G401.6 (cell line): ENCODE data around the gene CCDC146.
"Not testable (repeated sequence)": the region's sequence is repeated elsewhere in the genome, so short reads cannot be mapped to it uniquely, and the experiment has no call there.

ENCODE experiments used
- FAIRE-seq: peaks from 2 replicates; lab custom pipeline; 2012; peaks lifted over from hg19 to GRCh38; lab: Jason Lieb, UNC

The CCDC146 gene

DNA sequence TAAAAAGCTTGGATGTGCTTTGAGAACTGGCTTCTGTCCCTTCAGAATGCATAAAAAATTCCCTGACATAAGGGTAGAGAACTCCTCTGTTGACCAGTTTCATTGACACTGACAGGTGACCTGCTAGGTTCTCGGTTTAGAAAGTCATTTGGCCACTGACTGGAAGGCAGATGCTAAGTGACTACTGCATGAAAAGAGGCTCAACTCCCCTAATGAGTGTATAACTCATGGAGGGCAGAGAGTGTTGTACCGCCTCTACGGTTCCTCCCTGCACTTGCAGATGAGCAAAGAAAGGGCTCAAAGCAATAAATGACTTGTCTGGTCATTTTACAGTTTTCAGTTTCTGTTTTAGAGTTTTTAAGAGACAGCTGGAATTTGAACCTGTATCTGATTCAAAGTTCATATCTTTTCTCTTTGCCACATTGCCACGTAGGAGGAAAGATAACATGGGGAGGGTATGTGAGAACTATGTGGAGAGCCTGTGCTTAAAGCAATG, 80.1 kb downstream of the CCDC146 start:
- no peak for FAIRE-seq

DNA sequence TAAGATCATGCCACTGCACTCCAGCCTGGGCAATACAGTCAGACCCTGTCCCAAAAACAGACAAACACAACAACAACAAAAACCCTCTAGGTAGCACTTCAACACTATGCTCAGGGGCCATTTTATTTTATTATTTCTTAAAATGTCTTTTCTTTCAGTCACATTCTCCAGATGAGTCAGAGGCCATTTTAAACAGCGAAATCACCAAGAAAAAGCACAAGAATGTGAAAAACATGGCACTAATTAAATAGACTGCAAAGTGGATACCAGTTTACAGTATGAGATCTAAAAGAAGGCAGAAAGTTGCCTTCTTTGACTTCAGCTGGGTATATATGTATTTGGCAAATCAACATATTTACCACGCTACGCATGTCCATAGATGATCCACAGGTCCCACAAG, 83.3 kb downstream of the CCDC146 start:
- FAIRE-seq = no peak

DNA sequence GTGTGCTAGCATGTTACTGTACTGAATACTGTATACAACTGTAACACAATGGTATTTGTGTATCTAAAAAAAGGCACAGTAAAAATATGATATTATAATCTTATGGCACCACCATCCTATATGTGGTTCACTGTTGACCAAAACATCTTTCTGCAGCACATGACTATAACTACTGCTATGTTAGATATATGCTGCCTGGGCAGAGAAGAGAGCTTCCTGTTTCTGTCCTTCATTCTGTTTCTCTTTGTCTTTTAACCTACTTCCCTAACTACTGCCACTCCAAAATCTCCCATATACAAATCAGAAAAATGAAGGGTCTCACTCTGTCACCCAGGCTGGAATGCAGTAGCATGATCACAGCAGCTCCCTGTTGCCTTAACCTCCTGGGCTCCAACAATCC, 86.0 kb downstream of the CCDC146 start:
- FAIRE-seq = no peak

DNA sequence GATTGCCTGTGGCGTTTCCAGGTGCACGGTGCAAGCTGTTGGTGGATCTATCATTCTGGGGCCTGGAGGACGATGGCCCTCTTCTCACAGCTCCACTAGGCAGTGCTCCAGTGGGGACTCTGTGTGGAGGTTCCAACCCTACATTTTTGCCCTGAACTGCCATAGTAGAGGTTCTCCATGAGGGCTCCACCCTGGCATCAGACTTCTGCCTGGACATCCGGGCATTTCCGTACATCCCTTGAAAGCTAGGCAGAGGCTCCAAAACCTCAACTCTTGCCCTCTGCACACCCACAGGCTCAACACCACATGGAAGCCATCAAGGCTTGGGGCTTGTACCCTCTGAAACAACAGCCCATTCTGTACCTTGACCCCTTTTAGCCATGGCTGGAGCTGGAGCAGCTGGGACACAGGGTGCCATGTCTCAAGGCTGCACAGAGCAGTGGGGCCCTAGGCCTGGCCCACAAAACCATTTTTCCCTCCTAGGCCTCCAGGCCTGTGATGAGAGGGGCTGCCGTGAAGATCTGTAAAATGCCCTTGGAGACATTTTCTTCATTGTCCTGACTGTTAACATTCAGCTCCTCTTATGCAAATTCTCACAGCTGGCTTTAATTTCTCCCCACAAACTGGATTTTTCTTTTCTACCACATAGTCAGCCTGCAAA, 87.2 kb downstream of the CCDC146 start:
- no peak for FAIRE-seq

DNA sequence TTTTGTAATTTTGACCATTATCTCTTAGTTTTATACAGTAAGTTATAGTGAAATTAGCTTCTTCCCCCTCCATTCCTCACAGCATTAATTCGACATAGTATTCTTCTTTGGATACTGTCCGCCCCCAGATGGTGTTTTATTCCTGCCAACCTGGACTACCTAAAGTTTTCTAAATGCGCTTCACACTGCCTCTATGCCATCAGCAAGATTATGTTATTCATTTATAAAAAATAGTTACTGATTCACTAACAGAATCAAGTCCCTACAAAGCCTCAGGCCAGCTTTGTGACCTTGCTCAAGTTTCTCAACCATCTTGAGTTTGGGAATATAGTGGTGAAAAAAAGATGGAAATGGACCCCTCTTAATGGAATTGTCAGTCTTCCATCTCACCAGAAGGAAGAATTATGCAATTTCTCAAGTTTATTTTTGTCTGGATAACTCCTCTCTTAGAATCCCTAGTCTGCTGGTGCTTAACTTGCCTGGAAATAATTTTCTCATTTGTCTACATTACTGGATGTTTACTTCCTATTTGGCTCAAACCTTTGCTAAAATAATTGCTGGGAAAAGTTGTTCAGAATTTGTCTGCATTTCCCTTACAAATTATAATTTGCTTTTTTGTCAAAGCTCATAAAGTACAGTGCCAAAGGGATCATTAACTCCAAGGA, 93.9 kb downstream of the CCDC146 start:
- no peak for FAIRE-seq

DNA sequence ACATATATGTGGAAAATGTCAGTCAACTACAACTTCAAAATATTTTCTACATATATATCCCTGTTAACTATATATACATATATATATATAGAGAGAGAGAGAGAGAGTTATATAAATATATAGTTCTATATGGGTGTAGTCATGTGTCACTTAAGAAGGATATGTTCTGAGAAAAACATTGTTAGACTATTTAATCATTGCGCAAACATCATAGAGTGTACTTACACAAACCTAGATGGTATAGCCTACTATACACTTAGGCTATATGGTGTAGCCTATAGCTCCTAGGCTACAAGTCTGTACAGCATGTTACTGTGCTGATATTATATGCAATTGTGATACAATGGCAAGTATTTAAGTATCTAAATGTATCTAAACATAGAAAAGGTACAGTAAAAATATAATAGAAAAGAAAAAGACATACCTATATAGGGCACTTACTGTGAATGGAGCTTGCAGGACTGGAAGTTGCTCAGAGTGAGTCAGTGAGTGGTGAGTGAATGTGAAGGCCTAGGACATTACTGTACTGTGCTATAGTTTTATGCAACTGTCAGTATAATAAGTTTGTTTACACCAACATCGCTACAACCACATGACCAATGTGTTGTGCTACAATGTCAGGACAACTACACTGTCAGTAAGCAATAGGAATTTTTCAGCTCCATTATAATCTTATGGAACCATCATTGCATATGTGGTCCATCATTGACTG, 95.2 kb downstream of the CCDC146 start:
- no peak for FAIRE-seq

DNA sequence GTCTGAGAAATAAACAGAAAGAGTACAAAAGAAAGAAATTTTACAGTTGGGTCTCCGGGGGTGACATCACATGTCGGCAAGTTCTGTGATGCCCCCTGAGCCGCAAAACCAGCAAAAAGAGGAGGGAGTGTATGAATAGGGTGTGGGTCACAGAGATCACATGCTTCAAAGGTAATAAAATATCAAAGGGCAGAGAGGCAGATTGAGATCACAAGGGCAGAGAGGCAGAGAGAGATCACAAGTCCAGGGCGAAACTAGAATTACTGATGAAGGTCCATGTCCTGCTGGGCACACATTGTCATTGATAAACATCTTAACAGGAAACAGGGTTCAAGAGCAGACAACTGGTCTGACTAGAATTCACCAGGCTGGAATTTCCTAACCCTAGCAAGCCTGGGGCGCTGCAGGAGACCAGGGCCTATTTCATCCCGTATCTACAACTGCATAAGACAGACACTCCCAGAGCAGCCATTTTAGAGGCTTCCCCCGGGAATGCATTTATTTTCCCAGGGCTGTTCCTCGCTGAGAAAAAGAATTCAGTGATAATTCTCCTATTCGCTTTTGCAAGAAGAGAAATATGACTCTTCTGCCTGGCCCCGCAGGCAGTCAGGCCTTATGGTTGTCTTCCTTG, 97.4 kb downstream of the CCDC146 start:
- not testable (repeated sequence) for FAIRE-seq

DNA sequence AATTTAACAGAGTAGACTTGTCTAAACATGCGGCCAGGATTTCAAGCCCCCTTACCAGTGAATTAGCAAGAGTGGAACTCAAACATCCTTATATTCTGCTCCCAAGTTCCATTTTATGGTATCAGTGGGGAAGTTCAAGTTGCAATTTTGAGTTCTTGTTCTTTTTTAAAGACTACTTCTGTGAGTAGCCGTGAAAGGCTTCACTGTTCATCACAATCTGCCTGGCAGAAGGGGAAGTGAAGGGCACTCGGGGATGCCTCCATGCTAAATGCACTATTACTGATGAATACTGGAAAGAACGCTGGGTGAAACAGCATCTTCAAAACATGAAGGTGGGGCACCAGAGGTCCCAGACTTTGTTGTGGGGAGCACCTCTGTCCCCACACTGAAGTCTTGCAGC, 99.7 kb downstream of the CCDC146 start:
- no peak for FAIRE-seq

DNA sequence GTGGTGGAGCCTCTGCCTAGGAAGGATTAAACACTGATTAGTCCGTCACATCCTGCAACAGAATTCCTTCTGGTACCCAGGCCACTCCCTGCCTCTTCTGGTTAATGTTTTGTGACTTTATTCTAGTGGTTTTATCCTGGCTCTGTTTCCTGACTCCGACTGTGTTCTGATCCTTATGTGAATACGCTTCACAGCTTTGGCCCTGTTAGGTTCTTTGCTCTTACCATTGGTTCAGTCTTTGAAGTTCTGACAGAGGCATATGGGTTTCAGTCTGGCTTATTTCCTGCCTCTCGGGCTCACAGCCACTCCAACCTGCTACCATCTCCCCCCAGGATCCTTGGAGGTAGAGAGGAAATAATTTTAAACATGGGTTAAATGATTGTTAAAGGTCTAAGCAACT, 100.4 kb downstream of the CCDC146 start:
- FAIRE-seq = no peak

DNA sequence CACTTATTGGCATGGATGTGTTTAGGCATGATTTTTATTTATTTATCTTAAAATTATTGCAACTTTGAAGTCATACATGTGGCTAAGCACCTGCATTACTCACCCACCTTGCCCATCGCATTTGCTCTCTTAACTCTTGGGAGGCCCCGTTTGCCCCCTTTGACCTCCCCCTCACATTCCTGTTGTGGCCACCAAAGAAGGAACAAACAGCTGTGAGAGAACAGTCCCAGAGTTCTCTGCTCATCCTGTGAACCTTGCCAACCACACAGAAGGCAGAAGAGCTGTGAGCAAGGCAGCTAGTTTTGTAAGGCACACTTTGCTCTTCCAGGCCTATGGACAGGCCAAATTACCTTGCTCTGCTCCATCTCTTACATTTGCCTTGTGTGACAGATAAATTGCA, 100.8 kb downstream of the CCDC146 start:
- FAIRE-seq = no peak

DNA sequence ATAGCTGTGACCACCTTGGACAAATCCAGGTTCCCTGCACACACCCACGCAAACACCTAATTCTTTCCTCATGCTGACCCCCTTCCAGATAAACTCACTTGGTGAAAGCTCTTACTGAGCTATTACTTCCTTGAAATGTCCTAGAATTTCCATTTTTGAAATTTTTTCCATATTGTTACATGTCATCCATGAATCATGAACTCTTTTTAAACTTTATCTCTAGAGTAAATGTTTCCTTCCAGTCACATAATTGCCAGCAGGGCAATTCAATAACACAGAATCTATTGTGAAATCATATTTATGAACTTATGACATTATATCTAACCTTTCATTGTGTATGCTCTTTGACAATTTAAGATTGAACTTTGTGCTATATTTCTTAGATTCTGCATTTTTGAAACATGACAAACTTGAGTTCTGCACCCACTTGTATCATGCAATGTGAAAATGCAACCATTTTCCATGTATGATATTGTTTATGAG, 104.0 kb downstream of the CCDC146 start:
- FAIRE-seq = no peak

DNA sequence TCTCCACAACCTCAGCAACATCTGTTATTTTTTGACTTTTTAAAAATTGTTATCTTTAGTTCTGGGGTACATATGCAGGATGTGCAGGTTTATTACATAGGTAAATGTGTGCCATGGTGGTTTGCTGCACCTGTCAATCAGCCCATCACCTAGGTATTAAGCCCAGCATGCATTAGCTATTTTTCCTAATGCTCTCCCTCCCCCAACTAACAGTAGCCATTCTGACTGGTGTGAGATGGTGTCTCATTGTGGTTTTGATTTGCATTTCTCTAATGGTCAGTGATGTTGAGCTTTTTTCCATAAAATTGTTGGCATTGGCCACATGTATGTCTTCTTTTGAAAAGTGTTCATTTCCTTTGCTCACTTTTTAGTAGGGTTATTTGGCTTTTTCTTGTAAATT, 106.4 kb downstream of the CCDC146 start:
- FAIRE-seq = not testable (repeated sequence)

DNA sequence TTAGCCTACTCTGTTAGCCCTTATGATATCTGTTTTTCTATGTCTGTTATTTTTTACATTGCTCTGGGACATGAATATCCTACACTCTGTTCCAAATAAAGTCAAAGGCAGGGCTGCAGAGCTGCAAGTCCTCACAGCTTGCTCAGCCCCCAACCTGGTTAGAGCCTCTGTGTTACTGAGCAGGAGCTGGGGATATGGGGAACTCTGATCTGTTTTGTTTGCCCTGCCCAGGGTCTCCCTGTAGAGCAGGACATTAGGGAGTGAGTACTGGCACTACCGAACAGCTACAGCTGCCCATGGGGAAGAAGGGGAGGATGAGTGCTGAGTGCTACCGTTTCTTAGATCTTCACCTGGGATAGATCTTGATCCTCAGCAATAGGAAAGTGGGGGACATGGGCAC, 110.1 kb downstream of the CCDC146 start:
- FAIRE-seq = no peak

DNA sequence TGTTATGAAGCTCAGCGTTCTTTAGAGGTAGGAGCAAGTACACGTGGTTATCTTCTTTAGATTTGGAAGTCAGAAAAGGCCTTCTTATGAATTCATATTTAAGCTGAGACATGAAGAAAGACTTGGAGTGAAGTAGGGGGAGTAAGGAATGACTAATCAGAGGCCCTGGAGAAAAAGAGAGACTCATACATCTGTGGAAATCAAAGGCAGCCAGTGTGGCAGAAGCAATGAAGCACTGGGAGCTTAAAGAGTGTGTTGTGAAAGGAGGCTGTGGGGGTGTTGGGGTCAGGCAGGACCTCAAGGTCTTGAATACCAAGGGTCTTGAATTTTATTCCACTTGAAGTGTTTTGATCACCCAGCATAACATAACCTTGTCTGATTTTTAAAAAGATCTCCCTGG, 112.9 kb downstream of the CCDC146 start:
- no peak for FAIRE-seq

DNA sequence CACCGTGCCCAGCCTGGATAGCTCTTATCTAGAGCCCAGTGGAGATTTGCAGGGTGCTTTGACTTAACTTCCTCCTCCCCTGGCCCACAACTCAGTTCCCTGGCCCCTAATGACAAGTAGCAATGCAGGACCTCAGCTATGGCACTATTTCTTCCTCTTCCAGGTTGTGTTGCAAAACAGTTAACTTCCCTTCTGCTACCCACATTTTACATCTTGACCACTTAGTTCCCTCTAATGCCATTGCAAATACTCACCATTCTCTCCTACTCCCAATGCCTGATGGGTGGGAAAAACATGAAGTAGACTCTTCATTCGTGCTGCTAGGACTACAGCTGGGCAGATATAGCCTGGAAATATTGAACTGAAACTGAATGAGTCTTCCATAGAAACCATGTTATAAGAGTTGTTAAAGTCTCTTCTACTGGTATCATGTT, 116.3 kb downstream of the CCDC146 start:
- no peak for FAIRE-seq

DNA sequence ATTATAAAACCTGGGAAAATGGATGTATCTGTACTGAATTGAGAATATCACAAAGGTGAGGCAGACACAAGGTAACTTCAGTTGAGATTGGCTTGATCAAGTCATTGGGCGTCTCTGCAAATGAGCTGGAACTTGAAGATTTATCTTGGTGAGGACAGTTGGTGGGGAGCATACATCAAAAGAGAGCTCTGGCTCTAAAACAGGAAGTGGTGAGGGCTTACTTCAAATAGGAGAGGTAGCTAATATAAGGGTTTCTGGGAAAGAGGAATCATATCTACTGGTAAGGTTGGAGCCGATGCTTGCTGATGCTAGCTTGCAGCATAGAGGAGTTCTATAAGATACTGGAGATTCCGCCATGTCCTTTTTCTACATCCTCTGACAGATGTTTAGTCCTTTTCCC, 117.1 kb downstream of the CCDC146 start:
- FAIRE-seq = no peak

DNA sequence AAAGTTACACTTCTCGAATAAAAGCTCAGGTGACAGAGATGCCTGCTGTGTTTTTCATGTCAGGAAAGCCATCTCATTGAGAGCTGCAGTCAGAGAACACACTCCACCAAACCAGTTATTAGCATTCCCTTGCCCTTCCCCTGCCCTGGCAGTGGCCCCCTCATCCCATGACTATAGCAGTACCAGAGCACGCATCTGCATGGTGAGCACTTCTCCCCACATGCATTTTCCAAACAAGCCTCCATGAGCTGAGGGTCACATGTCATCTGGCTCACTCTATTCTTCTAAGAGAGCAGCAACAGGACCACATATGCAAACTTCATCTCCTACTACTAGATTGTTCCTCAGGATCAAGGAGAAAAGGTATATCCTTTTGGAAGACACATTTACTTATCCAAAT, 119.7 kb downstream of the CCDC146 start:
- no peak for FAIRE-seq

DNA sequence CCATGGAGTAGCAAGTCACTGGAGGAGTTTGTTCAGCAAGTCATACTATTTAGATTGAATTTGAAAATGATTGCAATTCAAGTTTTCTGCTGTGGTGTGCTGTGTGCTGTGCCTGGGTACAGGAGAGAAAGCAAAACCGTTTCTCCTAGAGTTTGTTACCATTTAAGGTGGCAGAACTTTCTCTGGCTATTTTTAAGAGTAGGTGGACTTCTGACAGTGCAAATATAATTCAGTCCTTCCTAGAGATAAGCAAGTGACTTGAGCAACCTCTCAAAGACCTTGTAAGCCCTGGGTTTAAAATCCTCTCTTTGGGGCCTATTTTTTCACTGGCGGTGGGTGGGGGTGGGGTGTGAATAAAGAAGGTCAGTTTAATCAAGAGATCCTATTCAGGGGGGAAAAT, 120.1 kb downstream of the CCDC146 start:
- no peak for FAIRE-seq

DNA sequence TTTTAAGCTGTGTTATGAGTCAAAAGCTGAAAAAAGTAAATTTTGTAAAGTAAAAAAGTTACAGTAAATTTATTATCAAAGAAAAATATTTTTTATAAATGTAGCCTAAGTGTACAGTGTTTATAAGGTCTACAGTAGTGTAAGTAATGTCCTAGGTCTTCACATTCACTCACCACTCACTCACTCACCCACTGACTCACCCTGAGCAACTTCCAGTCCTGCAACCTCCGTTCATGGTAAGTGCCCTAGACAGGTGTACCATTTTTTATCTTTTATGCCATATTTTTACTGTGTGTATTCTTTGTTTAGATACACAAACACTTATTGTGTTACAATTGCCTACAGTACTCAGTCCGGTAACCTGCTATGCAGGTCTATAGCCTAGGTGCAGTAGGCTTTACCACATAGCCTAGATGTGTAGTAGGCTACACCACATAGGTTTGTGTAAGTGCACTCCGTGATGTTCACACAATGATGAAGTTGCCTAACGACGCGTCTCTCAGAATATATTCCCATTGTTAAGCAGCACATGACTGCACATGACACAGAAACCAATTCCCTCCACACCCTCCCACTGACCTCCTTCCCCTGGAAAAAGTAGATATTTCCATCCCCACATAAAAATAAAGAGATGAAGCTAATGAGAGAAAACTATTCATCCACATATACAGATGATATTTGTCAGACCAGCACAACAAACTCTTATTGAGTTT, 122.0 kb downstream of the CCDC146 start:
- no peak for FAIRE-seq

DNA sequence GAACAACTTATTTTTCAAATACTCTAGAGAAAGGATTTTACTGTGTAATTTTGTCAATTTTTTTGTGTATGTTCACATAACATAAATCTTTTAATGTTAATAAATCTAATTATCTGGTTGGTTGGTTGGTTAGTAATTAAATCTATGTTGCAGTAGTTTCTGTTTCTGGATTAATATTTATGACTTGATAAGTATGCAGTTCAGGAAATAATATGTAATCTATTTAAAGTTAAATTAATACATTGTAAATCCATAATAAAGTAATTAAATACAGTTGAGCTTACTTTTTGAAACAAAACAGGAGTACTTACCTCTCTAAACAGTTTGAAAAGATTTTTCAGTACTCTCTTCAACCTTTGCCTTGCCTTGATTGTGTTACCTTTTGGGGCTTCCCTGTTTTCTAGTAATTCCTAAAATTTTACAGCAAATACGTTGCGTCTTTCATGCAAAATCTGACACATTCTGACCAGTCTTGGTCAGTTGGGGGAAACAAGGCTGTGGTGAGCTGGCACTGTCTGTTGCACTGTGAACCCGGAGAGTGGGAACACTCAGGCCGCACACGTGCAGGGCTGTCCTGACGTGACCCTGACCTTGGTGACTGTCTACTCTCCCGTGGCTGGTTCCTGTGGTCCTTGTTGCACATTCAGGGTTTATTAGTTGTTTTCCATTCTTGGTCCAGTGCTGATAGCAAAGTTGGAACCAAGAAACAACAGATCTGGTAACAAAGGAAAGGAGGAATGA, 122.8 kb downstream of the CCDC146 start:
- FAIRE-seq = no peak

DNA sequence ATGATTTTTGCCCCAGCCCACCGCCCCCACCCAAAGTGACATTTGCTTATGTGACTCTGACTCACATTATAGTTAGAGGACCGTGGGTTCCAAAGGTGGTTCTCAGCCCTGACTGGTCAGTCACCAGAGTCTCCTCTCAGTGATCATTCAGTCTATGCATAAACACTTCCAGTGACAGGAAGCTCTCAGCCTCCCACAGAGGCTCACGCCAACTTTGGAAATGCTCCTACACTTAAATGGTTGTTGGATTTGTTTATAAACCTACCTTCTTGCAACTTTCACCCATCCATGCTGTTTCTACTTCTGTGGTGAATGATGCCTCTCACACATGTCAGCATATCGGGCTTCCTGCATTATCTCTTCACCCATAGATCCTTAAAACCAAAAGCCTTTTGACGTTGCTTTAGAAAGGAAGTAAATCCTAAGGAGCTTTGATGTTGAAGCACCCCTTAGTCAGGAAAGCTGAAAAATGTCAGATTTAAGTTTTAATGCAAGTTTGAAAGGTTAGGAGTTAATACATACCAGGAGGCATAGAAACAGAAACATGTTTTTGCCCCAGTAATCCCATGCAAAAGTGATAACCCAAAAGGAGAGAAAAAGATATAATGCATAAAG, 123.7 kb downstream of the CCDC146 start:
- no peak for FAIRE-seq
